ENCODE measurements around the gene TNPO1.
"Not testable (repeated sequence)": the region's sequence is repeated elsewhere in the genome, so short reads cannot be mapped to it uniquely, and the experiment has no call there.

The TNPO1 gene

GRCh38 chr5:72854419-72854818 lies 38.0 kb downstream of the TNPO1 start:
- no peak for DNase-seq (ENCODE audit: low spot score)

GRCh38 chr5:72855821-72856220 lies 39.4 kb downstream of the TNPO1 start:
- DNase-seq (ENCODE audit: low spot score): no peak

- DNase-seq (ENCODE audit: low spot score): no peak
These were observed 40.9 kb downstream of the TNPO1 start for GRCh38 chr5:72857396-72857795.

- DNase-seq (ENCODE audit: low spot score): no peak
These were observed 42.7 kb downstream of the TNPO1 start for GRCh38 chr5:72859127-72859526.

DNA sequence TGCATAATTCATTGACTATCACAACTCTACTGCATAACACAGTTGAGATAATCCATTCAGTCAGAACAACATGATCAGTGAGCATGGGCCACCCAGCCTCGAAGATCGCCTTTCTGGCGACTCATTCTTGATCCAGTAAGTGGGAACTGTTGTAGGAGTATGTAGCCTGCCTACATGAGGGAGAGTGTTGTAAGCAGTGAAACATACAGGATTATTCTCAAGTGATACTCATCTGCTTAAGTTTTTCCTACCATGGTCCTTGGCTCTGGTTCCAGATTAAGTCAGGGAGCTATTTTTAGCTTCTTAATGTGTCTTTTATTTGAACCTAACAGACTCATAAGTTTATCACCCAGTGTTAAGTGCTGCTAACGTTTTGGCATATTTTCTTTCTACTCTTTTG lies 44.0 kb downstream of the TNPO1 start:
- no peak for DNase-seq (ENCODE audit: low spot score)

- DNase-seq (ENCODE audit: low spot score): no peak
These were observed 55.0 kb downstream of the TNPO1 start for GRCh38 chr5:72871366-72872024.

DNA sequence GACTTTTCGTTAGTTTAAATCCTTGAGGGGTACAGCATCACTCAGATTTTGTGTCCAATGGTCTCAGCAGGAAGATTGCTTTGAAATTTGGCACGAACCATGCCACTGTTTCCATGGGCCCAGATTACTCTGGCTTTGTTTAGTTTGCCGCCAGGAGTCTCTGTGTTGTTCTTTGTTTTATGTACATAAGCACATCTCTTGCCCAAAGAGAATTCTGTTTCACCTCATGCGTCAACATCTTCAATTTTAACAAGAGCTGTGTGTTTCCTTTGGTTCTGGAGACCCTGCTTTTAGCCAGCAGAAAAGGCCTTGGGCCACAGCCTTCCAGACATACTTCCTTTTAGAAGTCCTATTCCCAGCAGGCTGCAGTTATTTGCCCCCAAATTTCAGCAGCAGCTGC lies 62.4 kb downstream of the TNPO1 start:
- no peak for DNase-seq (ENCODE audit: low spot score)

DNA sequence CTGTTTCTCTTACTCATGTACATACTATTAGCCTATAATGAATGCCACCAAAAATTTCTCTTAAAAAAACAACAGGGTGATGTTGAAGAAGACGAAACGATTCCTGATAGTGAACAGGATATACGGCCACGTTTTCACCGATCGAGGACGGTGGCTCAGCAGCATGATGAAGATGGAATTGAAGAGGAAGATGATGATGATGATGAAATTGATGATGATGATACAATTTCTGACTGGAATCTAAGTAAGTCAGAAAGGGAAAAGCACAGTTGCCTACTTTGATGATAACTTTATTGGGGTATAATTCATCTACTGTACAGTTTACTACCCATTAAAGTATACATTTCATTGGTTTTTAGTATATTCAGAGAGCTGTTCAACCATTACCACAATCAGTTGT lies 66.5 kb downstream of the TNPO1 start:
- no peak for DNase-seq (ENCODE audit: low spot score)

GRCh38 chr5:72883850-72884249 lies 67.4 kb downstream of the TNPO1 start:
- DNase-seq (ENCODE audit: low spot score): no peak

DNA sequence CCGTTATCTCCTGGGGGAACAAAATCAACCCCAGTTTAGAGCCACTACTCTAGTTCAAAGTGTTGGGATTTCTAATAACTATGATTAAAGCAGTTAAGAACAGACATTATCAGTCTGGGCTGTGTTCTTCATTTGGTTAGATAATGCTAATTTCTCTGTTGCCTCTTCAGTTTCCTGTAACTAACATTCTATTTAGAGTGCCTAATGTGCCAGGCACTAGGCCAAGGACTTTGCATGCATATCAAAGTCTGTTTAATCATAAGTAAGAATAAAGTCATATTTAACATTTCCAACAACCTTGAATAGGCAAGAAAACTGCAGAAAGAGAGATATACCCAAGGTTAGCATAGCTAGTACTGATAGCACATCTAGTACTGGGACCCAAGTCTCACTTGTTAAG lies 68.4 kb downstream of the TNPO1 start:
- DNase-seq (ENCODE audit: low spot score): no peak

GRCh38 chr5:72885824-72886223 lies 69.4 kb downstream of the TNPO1 start:
- no peak for DNase-seq (ENCODE audit: low spot score)

GRCh38 chr5:72888595-72888994 lies 72.1 kb downstream of the TNPO1 start:
- DNase-seq (ENCODE audit: low spot score): no peak

DNA sequence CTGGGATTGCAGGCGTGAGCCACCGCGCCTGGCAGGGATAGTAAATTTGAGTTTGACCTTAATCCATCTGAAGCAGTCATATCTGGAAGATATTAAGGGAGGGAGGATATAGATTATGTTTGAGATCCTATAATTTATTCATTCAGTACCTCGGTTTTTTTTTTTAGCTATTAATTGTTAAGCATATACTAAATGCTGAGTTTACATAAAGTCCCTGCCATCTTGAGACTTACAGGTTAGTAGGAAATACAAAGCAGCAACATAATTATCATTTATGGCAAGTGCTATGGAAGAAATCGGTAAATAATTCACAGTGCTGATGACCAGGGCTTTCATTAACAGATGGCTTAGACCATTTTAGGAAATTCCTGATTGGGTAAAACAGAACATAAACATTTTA lies 72.9 kb downstream of the TNPO1 start:
- DNase-seq (ENCODE audit: low spot score): no peak

DNA sequence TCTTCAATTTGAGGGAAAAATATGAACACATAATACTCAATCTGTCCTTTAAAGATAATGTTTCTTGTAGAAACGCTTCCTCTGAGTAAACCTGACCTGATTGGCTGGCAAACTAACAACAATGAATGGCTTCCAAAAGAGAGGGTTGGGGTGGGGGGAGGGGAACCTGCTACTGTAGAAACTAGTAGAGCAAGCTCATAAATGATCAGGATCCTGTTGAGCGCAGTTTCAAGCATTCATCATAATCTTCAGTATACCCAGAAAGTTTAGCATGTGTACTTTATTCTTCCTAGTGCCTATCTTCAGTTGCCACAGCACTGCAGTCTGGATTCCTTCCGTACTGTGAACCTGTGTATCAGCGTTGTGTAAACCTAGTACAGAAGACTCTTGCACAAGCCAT lies 76.4 kb downstream of the TNPO1 start:
- DNase-seq (ENCODE audit: low spot score): no peak

DNA sequence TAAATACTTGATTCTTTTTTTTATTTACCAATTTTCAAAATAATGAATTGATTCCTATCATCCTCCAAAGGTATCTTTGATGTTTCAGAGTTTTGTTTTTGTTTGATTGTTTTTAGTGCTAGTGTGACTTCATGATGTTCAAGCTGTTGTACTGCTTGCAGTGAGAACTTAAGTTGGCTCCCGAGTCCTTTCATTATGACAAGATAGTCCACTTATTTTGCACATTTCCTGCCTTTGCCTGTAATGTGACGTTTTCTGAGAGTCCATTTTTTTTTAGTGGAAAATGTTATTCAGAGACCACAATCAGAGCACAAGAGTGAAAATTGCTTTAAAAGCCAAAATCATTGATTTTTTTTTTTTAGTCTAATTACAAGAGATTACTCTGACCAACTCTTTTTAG lies 79.3 kb downstream of the TNPO1 start:
- DNase-seq (ENCODE audit: low spot score): no peak

DNA sequence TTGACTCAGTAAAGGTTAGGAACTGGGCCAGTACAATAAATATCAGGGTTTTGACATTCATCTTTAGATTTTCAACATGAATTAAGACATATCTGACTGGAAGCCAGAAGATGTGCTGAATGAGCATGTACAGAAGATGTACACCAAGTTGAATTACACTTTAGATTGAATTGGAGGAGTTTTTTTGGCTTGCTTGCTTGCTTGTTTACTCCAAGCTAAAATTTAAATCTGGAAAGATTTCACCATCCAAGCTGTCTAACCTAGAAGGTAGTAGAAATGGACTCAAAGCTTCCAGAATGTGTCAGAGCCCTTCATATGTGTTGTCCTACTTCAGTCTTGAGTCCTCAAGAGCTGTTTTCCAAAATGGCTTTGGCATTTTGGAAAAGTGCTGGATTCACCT lies 90.3 kb downstream of the TNPO1 start:
- no peak for DNase-seq (ENCODE audit: low spot score)

DNA sequence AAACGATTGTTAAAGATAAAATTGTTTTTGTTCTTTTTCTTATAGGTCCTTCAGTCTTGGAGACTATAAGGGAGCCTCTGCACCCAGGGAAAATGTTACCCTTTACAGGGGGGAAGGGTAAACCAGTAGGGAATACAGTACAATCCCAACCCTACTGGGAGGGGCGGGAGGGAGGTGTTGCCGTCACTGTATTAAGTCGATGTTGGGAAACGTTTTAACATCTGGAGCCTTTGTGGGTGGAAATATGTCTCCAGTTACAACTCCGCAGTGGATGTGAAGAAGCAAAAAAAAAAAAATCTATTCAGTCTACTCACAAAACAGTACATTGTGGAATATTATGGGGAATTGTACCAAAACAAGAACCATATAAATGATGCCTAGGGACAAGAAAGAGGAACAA lies 92.2 kb downstream of the TNPO1 start:
- no peak for DNase-seq (ENCODE audit: low spot score)

DNA sequence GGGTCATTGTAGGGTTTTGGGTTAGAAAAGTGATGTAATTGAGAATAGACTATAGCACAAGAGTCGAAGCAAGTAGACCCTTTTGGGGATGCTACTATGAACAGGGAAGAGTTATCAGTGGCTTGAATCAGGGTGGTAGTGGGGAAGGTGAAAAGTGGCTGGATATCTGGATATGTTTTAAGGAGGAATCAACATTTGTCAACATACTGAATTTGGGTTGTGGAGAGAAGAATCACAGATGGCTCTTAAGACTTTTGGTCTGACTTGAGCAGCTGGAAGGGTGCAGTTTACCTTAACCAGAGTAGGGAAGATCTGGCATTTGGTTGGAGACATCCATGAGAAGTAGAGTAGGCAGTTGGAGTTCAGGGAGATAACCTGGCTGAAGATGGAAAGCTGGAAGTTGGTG lies 100.9 kb downstream of the TNPO1 start:
- DNase-seq (ENCODE audit: low spot score): no peak

- DNase-seq (ENCODE audit: low spot score): no peak
These were observed 104.4 kb downstream of the TNPO1 start for GRCh38 chr5:72920690-72921502.

GRCh38 chr5:72921886-72922285 lies 105.4 kb downstream of the TNPO1 start:
- DNase-seq (ENCODE audit: low spot score): no peak

GRCh38 chr5:72922422-72922821 lies 106.0 kb downstream of the TNPO1 start:
- no peak for DNase-seq (ENCODE audit: low spot score)

DNA sequence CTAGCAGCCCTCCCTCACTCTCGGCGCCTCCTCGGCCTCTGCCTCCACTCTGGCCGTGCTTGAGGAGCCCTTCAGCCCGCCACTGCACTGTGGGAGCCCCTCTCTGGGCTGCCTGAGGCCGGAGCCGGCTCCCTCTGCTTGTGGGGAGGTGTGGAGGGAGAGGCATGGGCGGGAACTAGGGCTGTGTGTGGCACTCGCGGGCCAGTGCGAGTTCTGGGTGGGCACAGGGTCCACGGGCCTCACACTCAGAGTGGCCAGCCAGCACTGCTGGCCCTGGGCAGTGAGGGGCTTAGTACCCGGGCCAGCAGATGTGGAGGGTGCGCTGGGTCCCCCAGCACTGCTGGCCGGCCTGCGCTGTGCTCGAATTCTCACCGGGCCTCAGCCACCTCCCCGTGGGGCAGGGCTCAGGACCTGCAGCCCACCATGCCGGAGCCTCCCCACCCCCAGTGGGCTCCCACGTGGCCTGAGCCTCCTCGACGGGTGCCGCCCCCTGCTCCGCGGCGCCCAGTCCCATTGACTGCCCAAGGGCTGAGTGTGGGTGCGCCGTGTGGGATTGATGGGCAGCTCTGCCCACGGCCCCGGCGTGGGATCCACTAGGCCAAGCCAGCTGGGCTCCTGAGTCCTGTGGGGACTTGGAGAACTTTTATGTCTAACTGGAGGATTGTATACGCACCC lies 109.0 kb downstream of the TNPO1 start:
- DNase-seq (ENCODE audit: low spot score): no peak

DNA sequence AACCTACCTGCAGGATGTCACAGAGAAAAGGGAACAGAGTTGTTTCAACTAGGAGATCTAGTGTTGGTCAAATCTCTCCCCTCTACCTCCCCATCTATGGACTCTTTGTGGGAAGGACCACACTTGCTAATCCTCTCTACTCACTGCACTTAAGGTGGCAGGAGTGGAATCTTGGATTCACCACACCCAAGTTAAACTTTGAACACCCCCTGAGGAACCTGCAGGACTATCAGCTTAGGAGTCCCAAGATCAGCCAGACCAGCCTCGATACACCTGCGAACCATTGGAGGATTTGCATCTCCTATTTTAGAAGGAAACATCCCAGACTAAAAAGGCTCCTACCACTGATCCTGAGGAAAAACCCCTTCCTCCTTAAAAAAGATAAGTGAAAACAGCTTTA lies 116.2 kb downstream of the TNPO1 start:
- not testable (repeated sequence) for DNase-seq (ENCODE audit: low spot score)

Measured in CD4-positive, alpha-beta T cell treated with Interleukin-2 at 100 ng/mL for 4 hours (primary cell).